GM12878 (cell line): ENCODE data around the gene MID1. TPM values are rescaled to one million over a fixed set of nuclear protein-coding genes. Genes with fewer than 3 reads are reported as not detected.

Experiments used
- ATAC-seq: fragments of 200-7000 bp; cut with Tn5 transposase; 3 replicates; pipeline ENCODE4 v1.9.1; 2020; ENCODE audit warnings: mild to moderate bottlenecking, moderate library complexity
- BruUV-seq: library from RNA; stranded (reverse); fragments of 400-500 nt; replicated peaks from 2 replicates; lab custom pipeline; 2021; lab: Mats Ljungman, UMichigan
- CTCF ChIA-PET: fragments of 300-600 bp; sonication (Branson Sonifier 250); formaldehyde crosslinking; extraction: SDS; loops from one replicate; lab custom pipeline; 2021; ENCODE audit warnings: inconsistent platforms; lab: Yijun Ruan, JAX
- POLR2A ChIA-PET: fragments of 350-600 bp; formaldehyde crosslinking; extraction: SDS; loops from one replicate; lab custom pipeline; 2021; ENCODE audit warnings: inconsistent platforms; lab: Charles Lee
- RAD21 ChIA-PET: fragments of 300-600 bp; sonication (Branson Sonifier 250); formaldehyde crosslinking; loops from one replicate; lab custom pipeline; 2023; ENCODE audit warnings: antibody characterized with exemption; ENCODE audit not compliant: unreplicated experiment; lab: Charles Lee
- SMC1A ChIA-PET: fragments of 300-600 bp; sonication (Branson Sonifier 250); formaldehyde crosslinking; loops from one replicate; lab custom pipeline; 2023; ENCODE audit not compliant: unreplicated experiment, uncharacterized antibody; lab: Charles Lee
- DNase-seq: peaks from one replicate; pipeline ENCODE4 v3.0.0-alpha.2; 2011; ENCODE audit warnings: low read depth, low spot score
- FAIRE-seq: peaks from 3 replicates; lab custom pipeline; 2011; peaks lifted over from hg19 to GRCh38; lab: Jason Lieb, UNC
- H2AFZ ChIP-seq: 2 replicates; pipeline ENCODE4 v1.6.0; 2011; ENCODE audit warnings: low read depth, low read length, control low read depth; ENCODE audit not compliant: control insufficient read depth
- H3K27ac ChIP-seq: 2 replicates; pipeline ENCODE4 v1.5.1; 2011; ENCODE audit warnings: control low read depth; ENCODE audit not compliant: control insufficient read depth, insufficient read depth
- H3K27me3 ChIP-seq, 2 experiments: replicated peaks in 1 of 2; 2 replicates each; pipeline versions ENCODE4 v1.6.0 to v1.6.1; 2011; ENCODE audit warnings: low read length in 1 of 2; ENCODE audit not compliant: control insufficient read depth in 2 of 2, insufficient read depth in 2 of 2
- H3K36me3 ChIP-seq, 2 experiments: 2 replicates each; pipeline ENCODE4 v1.5.1; 2011; ENCODE audit warnings: low read length in 1 of 2; ENCODE audit not compliant: control insufficient read depth in 2 of 2, insufficient read depth in 2 of 2
- H3K4me1 ChIP-seq: 2 replicates; pipeline ENCODE4 v1.6.1; 2011; ENCODE audit warnings: mild to moderate bottlenecking, low read length, moderate library complexity, mixed read lengths; ENCODE audit not compliant: control insufficient read depth, insufficient read depth
- H3K4me2 ChIP-seq: 2 replicates; pipeline ENCODE4 v1.6.0; 2011; ENCODE audit warnings: control low read depth; ENCODE audit not compliant: control insufficient read depth, insufficient read depth
- H3K4me3 ChIP-seq: fragments of 200-600 bp; sonication (generic); 2 replicates; pipeline ENCODE4 v1.5.1; 2016
- H3K79me2 ChIP-seq: 2 replicates; pipeline ENCODE4 v1.6.0; 2011; ENCODE audit warnings: low read length; ENCODE audit not compliant: control insufficient read depth, insufficient read depth
- H3K9ac ChIP-seq: 2 replicates; pipeline ENCODE4 v1.8.0; 2011; ENCODE audit warnings: low read length, control low read depth, mixed read lengths; ENCODE audit not compliant: control insufficient read depth, insufficient read depth
- H3K9me3 ChIP-seq: replicated peaks from 3 replicates; pipeline ENCODE4 v1.5.1; 2011; ENCODE audit warnings: mild to moderate bottlenecking, low read length; ENCODE audit not compliant: control insufficient read depth, insufficient read depth
- H4K20me1 ChIP-seq: 2 replicates; pipeline ENCODE4 v1.6.0; 2011; ENCODE audit not compliant: control insufficient read depth, insufficient read depth
- CBX3 ChIP-seq: fragments of 200-600 bp; sonication (generic); IDR thresholded peaks from 2 replicates; pipeline ENCODE4 v1.6.1; 2016; ENCODE audit warnings: low read depth, borderline replicate concordance
- CHD2 ChIP-seq: IDR thresholded peaks from 2 replicates; pipeline ENCODE4 v1.6.1; 2011; ENCODE audit warnings: low read depth, low read length, improper control_type of control experiment, borderline replicate concordance
- CREB1 ChIP-seq: IDR thresholded peaks from 2 replicates; pipeline ENCODE4 v1.6.1; 2012; ENCODE audit warnings: low read depth, mild to moderate bottlenecking, inconsistent platforms
- E2F4 ChIP-seq: IDR thresholded peaks from 2 replicates; pipeline ENCODE4 v1.6.1; 2012; ENCODE audit warnings: low read depth, low read length, improper control_type of control experiment
- ETV6 ChIP-seq, 2 experiments: fragments of 450-650 bp in 1 of 2; IDR thresholded peaks in 1 of 2; conservative IDR thresholded peaks in 1 of 2; 2 replicates each; pipeline ENCODE4 v1.6.1; 2014; ENCODE audit warnings: antibody characterized with exemption in 1 of 2, borderline replicate concordance in 1 of 2, low read depth in 1 of 2, mild to moderate bottlenecking in 1 of 2, moderate library complexity in 1 of 2
- MTA2 ChIP-seq: fragments of 450-650 bp; IDR thresholded peaks from 2 replicates; pipeline ENCODE4 v1.6.1; 2016; ENCODE audit warnings: low read depth, mild to moderate bottlenecking, moderate library complexity
- RELB ChIP-seq: fragments of 450-650 bp; IDR thresholded peaks from 2 replicates; pipeline ENCODE4 v1.6.1; 2017; ENCODE audit warnings: low read depth, mild to moderate bottlenecking, moderate library complexity
- SMARCA5 ChIP-seq: fragments of 450-650 bp; IDR thresholded peaks from 2 replicates; pipeline ENCODE4 v1.6.1; 2017; ENCODE audit warnings: mild to moderate bottlenecking
- TAF1 ChIP-seq: IDR thresholded peaks from 2 replicates; pipeline ENCODE4 v1.6.1; 2011; ENCODE audit warnings: mild to moderate bottlenecking, low read depth, low read length, borderline replicate concordance
- WGBS: methylation state at CpG from one replicate; pipeline ENCODE4 v1.1.6; 2016; ENCODE audit warnings: low lambda C conversion rate; ENCODE audit not compliant: insufficient replicate concordance, insufficient coverage; ENCODE audit errors: missing lambda C conversion rate; 5-methylcytosine and 5-hydroxymethylcytosine counted together
- in situ Hi-C: fragments of 300-500 bp; cut with MboI; formaldehyde crosslinking; loops from 9 replicates; pipeline ENCODE4 v1.14.3; 2018; ENCODE audit warnings: mixed read lengths
- intact Hi-C: fragments of 100-400 bp; cut with micrococcal nuclease; formaldehyde crosslinking; loops from one replicate; pipeline ENCODE4 v1.14.2; 2022; ENCODE audit not compliant: unreplicated experiment
- polyA plus RNA-seq, 11 experiments: library from polyadenylated mRNA; depleted of rRNA in 4 of 11; unstranded in 6 of 11; stranded (reverse) in 5 of 11; fragments of >200 nt; fragmentation: Nextera tagmentation in 4 of 11; fragmentation: Illumina TruSeq in 1 of 11; extraction: Ambion mirVana in 4 of 11; extraction: Trizol in 1 of 11; gene quantifications; 1 replicate in 1 of 11; 2 replicates in 10 of 11; pipeline versions ENCODE4 v1.2.1 to v1.2.3, GENCODE V29; 2011 to 2016; ENCODE audit warnings: inconsistent platforms in 2 of 11, missing spikeins in 2 of 11, low read depth in 1 of 11
- total RNA-seq, 4 experiments: library from RNA; depleted of rRNA in 3 of 4; stranded (reverse); fragments of >200 nt in 3 of 4; fragmentation: Illumina TruSeq in 1 of 4; extraction: Trizol in 1 of 4; gene quantifications; 2 replicates each; pipeline versions ENCODE4 v1.2.1 to v1.2.3, GENCODE V29; 2013 to 2021

Gene MID1
- total and polyA plus RNA-seq, 10 of the 15 experiments (the other 5 are each of a cell fraction or from before 2014, with no cell fraction given), result 0.04 to 0.51 (median 0.14) TPM; not detected in 1

- Histone ChIP-seq H3K4me1 (no peaks in the 10 kb centered on the region), H3K27me3 (no peaks in the 10 kb centered on the region), H3K79me2 (no peaks in the 10 kb centered on the region), H3K9me3 (no peaks in the 10 kb centered on the region)
- BruUV-seq, result no TSS peak
- TF ChIP-seq SMARCA5, result no peak
- no peak for TF ChIP-seq MTA2
- no peak for TF ChIP-seq CBX3
- no peak for TF ChIP-seq RELB
- no peak for TF ChIP-seq CHD2
- TF ChIP-seq TAF1, result no peak
- TF ChIP-seq ETV6 (conservative IDR thresholded peaks at IDR 0.05 in 1 of 2, IDR thresholded peaks at IDR 0.05 in 1 of 2; ENCODE audit: borderline replicate concordance in 1 of 2, low read depth in 1 of 2), result no peak
- no peak for TF ChIP-seq CREB1
- TF ChIP-seq E2F4, result no peak
- TF ChIP-seq, all 136 proteins: peak for 0
- Histone ChIP-seq H3K4me3 (no peak overlapping the region), H3K36me3 (no peaks in the 10 kb centered on the region), H3K9ac (no peak overlapping the region), H2AFZ (no peak overlapping the region), H4K20me1 (no peaks in the 10 kb centered on the region), H3K4me2 (no peak overlapping the region), H3K27ac (no peak overlapping the region)
- intact Hi-C loops, result no loop called here
- DNase-seq (no peak), ATAC-seq (no peak), FAIRE-seq (no peak)
- ChIA-PET POLR2A (no interaction called here), CTCF (interaction anchor here (1.0 kb wide), 1 partner anchor 59 kb away, joined by 3 read pairs; no protein-coding TSS in a partner anchor), RAD21 (no interaction called here), SMC1A (interaction anchor here (1.9 kb wide), 1 partner anchor 19 kb away, joined by 5 read pairs; no protein-coding TSS in a partner anchor)
- in situ Hi-C loops, result no loop called here
- WGBS, result 6% methylated on average over 1 of the region's 1 CpG
Observed at GRCh38 chrX:10656214-10656613, 35.8 kb upstream of the MID1 start.
